OCI-LY7 (cell line): ENCODE data around the gene NBEAL1.
A peak's percentile ranks its signal among the peaks of the same experiment; 100 is the strongest.

ENCODE experiments used
- CTCF ChIP-seq: fragments of 200-600 bp; sonication (generic); conservative IDR thresholded peaks from 2 replicates; pipeline ENCODE4 v1.5.1; 2014; ENCODE audit warnings: mild to moderate bottlenecking, antibody characterized with exemption, low read length, moderate library complexity, mixed read lengths
- EZH2phosphoT487 ChIP-seq: fragments of 200-600 bp; sonication (generic); IDR thresholded peaks from 2 replicates; pipeline ENCODE4 v1.6.1; 2018; ENCODE audit warnings: low read depth, borderline replicate concordance, mild to moderate bottlenecking, mixed run types, antibody characterized with exemption, low read length, moderate library complexity, mixed read lengths

GRCh38 chr2:203112342-203112741 is 97.7 kb downstream of the NBEAL1 start:
- TF ChIP-seq CTCF: peak; percentile 42
- no peak for TF ChIP-seq EZH2phosphoT487
